HG02763 (cell line): ENCODE data around the gene RINT1.
"Not testable (repeated sequence)": the region's sequence is repeated elsewhere in the genome, so short reads cannot be mapped to it uniquely, and the experiment has no call there.

Source experiments
- ATAC-seq: cut with Tn5 transposase; IDR thresholded peaks from one replicate; pipeline ENCODE4 v1.9.1; 2021; ENCODE audit warnings: mild to moderate bottlenecking, moderate library complexity; ENCODE audit not compliant: unreplicated experiment

Gene RINT1

GRCh38 chr7:105596866-105597265 is 64.9 kb downstream of the RINT1 start:
- ATAC-seq: no peak

- not testable (repeated sequence) for ATAC-seq
Observed at GRCh38 chr7:105599080-105599479, 67.1 kb downstream of the RINT1 start.

GRCh38 chr7:105599551-105599950 is 67.5 kb downstream of the RINT1 start:
- no peak for ATAC-seq

- no peak for ATAC-seq
Observed at GRCh38 chr7:105600720-105601550, 68.9 kb downstream of the RINT1 start.

GRCh38 chr7:105602325-105603305 is 70.6 kb downstream of the RINT1 start:
- no peak for ATAC-seq

GRCh38 chr7:105610165-105610930 is 78.3 kb downstream of the RINT1 start:
- ATAC-seq: no peak

- no peak for ATAC-seq
Observed at GRCh38 chr7:105611856-105612775, 80.1 kb downstream of the RINT1 start.

GRCh38 chr7:105612806-105613205 is 80.8 kb downstream of the RINT1 start:
- ATAC-seq: no peak

- ATAC-seq: no peak
Observed at GRCh38 chr7:105613611-105614330, 81.8 kb downstream of the RINT1 start.

- no peak for ATAC-seq
Observed at GRCh38 chr7:105614341-105614840, 82.4 kb downstream of the RINT1 start.
